ENCODE data around the gene GALM.
"Not testable (repeated sequence)": the region's sequence is repeated elsewhere in the genome, so short reads cannot be mapped to it uniquely, and the experiment has no call there.

Gene GALM

DNA sequence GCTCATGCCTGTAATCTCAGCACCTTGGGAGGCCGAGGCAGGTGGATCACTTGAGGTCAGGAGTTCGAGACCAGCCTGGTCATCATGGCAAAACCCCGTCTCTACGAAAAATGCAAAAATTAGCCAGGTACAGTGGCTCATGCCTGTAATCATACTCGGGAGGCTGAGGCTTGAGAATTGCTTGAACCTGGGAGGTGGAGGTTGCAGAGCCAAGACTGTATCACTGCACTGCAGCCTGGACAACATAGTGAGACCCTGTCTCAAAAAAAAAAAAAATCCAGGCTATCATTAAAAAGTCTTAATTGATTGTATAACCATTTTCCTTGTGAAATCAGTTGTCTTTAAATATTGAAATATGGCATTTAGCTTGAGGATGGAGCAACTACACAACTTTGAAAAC is 15.0 kb downstream of the GALM start:
- not testable (repeated sequence) for DNase-seq (ENCODE audit: low read depth, low spot score)

DNA sequence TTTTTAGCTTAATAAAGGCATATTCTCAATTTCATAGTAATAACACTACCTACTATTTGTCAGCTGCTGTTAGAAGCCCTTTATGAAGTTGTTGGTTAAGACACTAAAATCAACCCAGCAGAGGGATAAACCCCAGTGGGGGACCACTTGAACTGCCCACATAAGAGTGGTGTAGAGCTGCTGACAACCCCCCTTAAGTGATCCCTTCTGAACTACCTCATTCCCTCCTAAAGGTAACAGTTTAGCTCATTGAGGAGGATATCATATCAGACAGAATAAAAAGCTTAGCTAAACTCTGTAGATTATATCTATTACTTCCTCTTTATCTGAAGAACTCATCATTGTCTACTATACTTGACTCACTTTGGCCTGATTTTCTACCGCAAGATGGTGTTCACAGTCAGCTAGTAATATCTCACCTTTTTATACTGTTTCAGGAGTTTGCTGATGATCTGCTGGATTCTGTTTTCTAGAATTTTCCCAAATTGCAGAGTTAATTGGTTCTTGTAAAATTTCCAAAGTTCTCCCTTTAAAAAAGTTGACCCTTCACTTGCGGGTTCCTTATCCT is 16.2 kb downstream of the GALM start:
- no peak for DNase-seq (ENCODE audit: low read depth, low spot score)

DNA sequence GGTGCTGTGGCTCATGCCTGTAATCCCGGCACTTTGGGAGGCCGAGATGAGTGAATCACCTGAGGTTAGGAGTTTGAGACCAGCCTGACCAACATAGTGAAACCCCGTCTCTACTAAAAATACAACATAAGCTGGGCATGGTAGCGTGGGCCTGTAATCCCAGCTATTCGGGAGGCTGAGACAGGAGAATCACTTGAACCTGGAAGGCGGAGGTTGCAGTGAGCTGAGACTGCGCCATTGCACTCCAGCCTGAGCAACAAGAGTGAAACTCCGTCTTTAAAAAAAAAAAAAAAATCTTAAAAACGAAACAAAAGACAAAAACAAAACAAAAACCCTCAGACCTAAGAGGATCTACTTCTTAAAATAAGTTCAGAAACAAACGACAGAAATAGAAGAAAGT is 16.7 kb downstream of the GALM start:
- not testable (repeated sequence) for DNase-seq (ENCODE audit: low read depth, low spot score)

DNA sequence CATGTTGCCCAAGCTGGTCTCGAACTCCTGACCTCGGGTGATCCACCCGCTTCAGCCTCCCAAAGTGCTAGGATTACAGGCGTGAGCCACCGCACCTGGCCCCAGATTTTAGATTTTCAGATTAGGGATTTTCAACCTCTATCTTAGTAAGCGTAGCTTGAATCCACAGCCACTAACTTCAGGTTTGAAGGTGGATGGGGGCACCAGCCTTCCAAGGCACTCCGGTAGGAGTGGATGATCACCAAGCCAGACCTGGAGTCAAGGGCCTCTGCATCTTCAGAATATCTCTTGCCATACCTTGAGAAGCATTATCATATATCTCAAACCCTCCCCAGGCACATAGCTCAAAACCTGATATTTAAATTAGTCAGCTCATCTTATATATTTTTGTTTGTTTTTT is 17.9 kb downstream of the GALM start:
- no peak for DNase-seq (ENCODE audit: low read depth, low spot score)

DNA sequence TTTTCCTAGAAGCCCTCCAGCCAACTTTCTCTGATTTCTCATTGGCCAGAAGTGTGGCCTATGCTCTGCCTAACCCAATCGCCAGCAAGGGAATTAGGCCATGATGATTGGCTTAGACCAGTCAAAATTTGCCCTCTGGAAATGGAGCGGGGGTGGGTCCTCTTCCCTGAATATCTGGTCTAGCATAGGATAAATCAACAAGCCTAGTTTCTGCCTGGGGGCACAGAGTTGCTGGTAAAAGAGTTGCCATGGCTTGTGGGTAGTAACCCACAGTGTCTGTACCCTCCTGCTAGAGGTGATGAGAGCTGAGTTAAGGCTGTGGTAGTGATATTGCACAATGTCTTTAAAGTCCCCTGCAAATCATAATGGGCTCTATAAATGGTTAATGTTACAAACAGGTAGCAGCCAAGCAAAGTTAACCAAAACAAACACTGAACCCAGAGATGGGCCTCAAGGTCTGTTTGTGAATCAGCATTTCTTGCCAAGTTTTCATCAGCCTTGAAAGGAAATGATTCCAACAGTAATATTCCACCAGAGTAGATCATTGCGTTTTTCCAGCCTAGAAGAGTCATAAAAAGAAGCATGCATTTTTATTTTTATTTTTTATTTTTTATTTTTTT is 19.3 kb downstream of the GALM start:
- no peak for DNase-seq (ENCODE audit: low read depth, low spot score)

DNA sequence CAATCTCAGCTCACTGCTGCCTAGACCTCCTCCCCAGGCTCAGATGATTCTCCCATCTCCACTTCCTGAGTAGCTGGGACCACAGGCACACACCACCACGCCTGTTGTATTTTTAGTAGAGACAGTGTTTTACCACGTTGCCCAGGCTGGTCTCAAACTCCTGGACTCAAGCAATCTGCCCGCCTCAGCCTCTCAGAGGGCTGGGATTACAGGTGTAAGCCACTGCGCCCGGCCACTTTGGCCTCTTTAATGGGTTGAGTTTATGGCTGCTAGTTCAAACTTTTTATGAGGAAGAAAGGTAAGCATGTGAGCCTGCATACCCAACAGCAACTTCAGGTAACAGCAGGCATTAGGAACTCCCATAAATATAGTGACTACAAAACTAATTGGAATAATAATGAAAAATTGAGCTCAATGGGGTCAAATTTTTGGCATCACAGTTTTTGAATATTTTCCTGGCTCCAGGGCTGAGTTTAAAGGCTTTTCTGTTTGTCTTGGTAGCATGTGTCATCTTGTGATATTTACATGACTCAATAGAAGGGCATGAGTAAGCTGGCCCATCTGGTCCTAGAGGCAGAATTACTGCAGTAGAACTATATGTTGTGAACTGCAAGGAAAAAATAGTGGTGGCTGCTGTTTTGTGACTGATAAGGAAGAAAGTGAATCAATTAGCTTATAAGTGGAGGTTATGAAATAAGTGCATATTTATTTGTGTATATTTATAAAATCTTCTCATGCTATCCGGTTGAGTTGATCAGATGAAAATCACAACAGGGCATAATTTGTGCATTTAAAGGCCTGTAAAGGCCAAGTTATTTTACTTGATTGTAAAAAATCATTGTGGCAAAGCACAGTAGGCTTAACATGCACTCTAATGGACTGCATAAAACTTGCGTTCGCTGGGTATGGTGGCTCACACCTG is 24.8 kb downstream of the GALM start:
- peak; percentile 33 for DNase-seq (ENCODE audit: low read depth, low spot score)

DNA sequence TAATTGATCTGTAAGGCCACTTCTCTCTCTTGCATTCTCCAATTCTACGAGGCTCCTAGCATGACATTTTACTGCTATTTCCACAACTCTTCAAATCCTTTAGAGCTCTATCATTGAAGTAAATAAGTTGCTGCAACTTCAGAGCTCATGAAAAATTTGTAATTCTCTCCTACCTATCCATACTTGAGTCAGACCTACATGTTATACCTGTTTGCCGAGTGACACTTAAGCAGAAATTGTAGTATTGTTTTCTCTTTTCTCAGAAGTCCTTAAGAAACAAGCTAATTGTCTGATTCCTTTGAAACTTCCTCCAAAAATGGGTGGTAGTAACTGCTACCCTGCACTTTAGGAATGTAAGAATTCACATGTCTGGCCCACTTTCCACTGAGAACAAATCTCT is 26.1 kb downstream of the GALM start:
- no peak for DNase-seq (ENCODE audit: low read depth, low spot score)

DNA sequence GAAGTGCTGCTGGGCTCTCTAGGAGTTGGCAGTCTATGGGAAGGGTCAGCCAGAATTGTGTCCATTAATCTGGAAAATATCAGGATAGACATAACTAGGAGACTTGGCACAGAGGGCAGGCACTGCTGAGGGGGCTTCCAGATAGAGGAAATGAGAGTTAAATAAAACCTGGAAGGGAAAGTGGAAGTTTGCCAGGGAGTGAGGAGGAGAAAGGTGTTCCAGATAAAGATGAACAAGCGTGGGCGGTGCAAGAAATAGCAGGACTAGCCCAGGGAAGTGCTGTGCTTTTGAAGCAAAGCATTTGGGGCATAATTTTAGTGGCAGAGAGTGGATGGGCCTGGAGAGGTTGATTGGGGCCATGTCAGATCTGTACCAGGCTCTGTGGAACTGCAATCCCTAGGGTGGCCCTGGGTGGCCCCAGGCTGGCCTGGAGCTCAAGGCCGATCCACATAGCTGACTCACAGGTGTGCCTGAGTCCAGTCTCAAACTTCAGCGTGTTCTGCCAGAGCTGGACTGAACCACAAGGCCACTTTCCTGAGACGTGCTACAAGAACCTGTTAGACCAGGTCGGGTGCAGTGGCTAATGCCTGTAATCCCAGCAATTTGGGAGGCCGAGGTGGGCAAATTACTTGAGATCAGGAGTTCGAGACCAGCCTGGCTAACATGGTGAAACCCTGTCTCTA is 26.9 kb downstream of the GALM start:
- no peak for DNase-seq (ENCODE audit: low read depth, low spot score)

DNA sequence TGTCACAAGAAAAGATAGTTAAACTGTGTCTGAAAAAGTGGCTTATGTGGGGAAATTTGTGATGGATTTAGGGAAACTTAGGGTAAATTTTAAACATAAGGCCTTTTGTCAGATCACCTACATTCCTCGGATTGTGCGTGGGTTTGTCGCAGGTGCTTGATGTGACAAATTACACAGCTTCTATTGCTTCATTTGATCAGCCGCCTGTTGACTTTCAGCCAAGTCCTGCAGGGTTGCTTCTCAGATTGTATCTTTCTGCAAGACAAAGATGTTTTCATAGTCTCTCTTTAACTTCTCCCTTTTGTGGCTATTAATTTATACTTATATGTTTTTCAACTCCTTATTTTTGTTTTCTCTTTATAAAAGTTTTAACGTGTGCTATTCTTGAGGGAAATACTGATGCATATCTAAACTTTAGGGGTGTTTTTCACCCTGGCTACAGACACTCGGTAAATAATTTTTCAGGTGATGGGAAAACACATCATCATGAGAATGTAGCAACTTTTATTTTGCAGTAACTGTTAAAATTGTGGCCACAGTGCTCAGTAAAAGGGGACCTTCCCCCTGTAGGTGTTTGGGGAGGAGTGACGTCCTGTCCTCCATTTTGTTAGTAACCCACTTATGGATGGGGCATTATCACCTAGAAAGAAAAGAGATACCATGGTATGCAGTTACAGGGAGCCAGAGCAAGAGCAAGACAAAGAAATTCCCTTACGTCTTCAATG is 31.4 kb downstream of the GALM start:
- no peak for DNase-seq (ENCODE audit: low read depth, low spot score)

DNA sequence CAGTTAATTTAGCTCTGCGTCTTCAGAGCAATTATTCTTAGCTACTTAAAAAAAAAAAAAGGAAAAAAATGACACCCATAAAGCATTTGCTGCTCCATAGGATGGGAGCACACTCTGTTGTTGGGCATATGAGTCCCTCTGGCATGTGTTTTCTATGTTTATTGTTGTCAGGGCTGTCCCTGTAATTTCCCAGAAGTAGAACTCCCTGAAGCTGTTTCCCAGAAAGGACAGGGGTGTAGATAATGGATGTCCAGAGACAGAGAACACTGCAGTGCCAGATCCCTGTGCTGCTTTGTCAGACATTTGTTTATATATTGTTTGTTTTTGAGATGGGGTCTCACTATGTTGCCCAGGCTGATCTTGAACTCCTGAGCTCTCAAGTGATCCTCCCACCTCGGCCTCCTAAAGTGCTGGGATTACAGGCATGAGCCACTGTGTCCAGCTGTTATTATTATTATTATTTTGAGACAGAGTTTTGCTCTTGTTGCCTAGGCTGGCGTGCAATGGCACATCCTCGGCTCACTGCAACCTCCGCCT is 32.6 kb downstream of the GALM start:
- DNase-seq (ENCODE audit: low read depth, low spot score) = no peak

DNA sequence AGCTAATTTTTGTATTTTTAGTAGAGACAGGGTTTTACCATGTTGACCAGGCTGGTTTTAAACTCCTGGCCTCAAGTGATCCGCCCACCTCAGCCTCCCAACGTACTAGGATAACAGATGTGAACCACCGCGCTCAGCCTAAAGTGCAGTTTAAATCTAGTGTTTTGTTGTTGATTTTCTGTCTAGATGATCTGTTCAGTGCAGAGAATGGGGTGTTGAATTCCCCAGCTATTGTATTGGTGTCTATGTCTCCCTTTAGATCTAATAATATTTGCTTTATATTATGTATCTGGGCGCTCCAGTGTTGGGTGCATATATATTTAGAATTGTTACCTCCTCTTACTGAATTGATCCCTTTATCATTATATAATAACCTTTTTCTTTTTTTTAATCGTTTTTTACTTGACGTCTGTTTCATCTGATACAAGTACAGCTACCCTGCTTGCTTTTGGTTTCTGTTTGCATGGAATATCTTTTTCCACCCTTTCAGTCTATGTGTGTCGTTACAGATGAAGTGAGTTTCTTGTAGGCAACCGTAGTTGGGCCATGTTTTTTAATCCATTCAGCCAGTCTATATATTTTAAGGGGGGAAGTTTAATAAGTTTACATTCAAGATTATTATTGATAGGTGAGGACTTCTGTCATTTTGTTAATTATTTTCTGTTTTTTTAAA is 34.3 kb downstream of the GALM start:
- DNase-seq (ENCODE audit: low read depth, low spot score) = no peak

DNA sequence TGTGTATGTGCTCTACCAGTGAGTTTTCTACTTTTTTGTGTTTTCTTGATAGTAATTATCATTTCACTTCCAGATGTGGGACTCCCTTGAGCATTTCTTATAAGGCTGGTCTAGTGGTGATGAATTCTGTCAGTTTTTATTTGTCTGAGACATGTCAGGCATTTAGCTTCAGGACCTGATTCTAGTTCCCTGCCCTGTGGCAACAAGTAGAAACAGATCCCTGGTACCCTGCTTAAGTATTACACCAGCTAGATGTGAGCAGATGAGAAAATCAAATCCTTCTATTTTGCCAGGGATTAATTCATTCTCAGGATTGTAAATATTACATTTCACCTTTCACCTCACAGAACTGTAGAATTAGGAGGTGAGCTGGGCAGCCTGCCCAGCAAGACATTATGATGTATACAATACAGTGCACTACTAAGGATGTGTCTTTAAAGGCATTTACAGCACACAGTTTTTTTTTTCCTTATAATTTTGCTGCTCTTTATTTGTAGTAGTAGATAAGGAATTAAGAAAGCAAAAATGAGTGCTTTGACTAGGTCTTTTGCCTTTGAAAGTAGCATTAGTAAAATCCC is 35.1 kb downstream of the GALM start:
- no peak for DNase-seq (ENCODE audit: low read depth, low spot score)

DNA sequence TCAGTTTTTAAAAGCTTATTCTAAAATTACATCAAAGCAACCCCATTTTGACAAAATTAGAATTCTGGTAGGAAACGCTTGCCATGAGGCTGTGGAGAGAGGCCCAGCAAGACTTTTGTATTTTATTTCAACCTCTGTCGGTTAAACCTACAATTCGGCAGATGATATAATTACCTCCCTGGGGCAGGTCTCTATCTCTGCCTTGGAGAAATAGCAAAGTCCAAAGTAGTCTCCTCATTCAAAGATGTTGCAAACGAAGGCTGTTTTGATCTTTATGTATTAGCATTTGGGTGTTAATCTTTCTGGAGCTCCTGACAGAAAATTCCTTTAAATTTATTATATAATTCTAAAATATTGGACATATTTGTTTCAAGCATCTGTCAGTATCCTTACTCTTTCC is 35.6 kb downstream of the GALM start:
- DNase-seq (ENCODE audit: low read depth, low spot score) = no peak

DNA sequence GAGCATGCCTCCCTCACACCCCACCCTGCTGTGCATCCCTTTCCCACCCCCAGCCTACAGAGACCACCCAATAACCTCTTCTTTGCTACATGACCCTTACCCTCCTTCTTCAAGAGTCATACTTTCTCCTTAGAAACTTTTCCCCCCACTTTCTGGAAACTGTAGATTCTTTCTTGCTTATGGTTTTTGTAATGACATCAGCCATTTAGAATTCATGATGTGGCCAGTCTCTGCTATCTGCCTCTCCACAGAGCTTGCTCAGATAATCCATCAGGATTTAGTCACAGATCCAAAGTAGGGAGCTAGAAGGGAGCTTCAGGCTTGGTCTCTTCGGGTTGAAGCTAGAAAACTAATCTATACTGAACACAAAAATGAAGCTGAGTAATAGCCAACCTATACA is 36.5 kb downstream of the GALM start:
- peak; percentile 10 for DNase-seq (ENCODE audit: low read depth, low spot score)

DNA sequence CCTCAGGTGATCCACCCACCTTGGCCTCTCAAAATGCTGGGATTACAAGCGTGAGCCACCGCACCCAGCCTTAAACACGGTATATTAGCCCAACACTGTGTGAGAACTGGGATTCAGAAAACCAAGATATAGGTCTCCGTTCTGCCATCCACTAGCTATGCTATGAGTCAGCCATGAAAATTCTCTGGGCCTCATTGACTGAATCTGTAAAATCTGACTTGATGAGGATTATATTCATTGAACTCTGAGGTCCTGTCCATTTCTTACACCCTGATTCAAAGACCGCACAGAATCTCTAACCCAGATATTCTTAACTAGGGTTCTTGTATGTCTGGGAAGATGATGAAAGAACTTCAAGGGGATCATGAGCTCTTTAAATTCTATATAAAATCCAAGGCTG is 37.4 kb downstream of the GALM start:
- not testable (repeated sequence) for DNase-seq (ENCODE audit: low read depth, low spot score)

DNA sequence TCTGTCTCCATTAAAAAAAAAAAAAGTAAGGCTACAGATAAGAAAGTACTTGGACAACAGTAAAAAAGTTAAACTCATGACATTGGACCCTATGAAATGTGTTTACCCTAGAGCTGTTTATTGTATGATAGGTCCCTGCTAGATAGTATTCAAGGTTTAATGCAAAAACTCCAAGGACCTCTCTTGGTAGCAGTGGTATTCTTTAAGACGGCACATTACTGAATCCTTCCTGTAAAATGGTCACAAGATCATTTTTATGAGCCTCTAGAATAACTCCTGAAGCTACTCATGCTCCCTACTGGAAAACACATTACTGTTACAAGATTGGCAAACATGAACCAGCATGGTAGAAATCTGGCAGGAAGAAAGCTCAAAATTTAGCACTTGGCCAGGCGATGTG is 38.8 kb downstream of the GALM start:
- no peak for DNase-seq (ENCODE audit: low read depth, low spot score)

DNA sequence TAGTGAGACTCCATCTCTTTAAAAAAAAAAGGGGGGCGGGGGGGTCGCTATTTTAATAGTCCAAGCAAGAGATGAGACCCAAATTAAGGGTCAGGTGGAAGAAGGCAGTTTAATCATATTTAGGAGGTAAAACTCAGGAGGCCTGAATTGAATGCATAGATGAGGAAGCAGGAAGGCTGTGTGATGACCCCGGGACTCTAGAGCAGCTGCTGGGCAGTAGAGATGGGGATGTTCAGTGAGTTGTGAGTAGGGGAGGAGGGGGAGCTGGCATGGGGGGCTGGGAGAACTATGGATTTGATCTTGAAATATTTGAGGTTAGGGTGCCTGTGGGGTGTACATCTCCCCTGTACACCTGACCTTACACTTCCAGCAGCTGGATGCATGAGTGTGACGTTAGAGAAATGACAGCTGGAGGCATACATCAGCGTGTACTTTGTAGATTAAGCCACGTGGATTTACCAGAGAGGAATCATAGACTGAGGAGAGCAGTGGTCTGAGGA is 41.0 kb downstream of the GALM start:
- no peak for DNase-seq (ENCODE audit: low read depth, low spot score)

DNA sequence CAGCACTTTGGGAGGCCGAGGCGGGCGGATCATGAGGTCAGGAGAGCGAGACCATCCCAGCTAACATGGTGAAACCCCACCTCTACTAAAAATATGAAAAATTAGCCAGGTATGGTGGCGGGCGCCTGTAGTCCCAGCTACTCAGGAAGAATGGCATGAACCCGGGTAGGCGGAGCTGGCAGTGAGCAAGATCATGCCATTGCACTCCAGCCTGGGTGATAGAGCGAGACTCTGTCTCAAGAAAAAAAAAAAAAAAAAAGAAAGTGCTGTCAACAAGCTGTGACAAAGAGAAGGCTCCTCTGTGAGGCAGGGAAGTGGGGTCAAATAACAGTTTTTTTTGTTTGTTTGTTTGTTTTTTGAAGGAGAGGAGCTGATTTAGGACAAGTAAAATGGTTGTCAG is 42.6 kb downstream of the GALM start:
- DNase-seq (ENCODE audit: low read depth, low spot score) = not testable (repeated sequence)

DNA sequence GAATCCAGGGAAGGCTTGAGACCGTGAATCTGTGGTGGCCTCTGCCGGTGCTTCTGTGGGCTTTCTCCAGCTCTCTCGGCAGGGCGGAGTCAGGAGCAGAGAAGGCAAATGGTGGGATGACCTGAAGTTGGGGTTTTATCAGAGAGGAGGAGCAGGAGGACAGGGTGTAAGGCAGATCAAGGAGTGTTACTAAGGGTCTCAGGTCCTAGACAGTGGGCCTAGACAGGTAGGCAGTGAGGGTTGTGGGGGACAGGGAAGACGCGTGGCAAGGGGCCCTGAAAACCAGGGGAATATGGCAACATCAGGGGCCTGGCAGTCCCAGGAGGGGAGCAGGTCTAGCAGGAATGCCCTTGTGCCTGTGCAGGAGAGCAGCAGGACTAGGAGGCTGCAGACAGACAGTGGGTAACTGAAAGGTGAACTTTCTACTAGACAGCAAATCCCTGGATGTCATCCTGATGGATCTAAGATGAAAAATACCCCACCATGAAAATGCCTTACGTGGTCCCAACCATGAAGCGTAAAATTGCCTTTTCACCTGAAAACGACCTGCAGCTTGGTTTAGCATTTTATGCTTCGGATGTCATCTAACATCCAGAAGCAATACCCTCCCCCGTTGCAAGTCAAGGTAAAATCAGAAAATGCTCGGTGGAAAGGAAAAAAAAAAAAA is 43.1 kb downstream of the GALM start:
- DNase-seq (ENCODE audit: low read depth, low spot score) = no peak

Data from brain pericyte (primary cell).